Measurements from ENCODE around the gene TGFB2.

The TGFB2 gene

DNA sequence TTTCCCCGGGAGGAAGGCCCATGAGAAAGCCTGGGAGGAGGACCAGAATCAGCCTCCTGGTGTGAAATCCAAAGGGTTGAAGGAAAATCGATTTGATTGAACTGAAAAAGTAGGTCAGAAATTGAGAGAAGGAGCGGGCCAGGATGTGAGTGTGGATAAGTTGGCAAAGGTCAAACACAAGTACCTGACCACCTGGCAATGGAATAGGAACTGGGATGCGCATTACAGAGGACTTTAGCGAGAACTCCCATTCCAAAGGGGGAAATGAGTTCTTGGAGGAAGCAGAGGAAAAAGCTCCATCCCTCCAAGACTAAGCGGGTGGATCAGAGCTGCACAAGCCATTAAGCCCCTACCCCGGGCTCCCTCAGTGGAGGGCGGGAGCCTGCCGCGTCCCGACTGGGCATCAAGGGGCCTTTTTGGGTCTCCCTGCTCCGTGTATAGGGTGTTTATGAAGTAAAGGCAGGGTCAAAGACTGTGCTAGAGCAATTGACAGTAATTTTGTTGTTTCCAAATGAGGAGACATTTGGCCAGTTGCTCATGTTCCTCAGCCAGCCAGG, 56.4 kb downstream of the TGFB2 start:
- no peak for DNase-seq
- no peak for TF ChIP-seq GATA1 (IDR thresholded peaks at IDR 0.05; ENCODE audit: low read depth, low read length)
- no peak for TF ChIP-seq POLR2A (IDR thresholded peaks at IDR 0.05; ENCODE audit: low read length)

DNA sequence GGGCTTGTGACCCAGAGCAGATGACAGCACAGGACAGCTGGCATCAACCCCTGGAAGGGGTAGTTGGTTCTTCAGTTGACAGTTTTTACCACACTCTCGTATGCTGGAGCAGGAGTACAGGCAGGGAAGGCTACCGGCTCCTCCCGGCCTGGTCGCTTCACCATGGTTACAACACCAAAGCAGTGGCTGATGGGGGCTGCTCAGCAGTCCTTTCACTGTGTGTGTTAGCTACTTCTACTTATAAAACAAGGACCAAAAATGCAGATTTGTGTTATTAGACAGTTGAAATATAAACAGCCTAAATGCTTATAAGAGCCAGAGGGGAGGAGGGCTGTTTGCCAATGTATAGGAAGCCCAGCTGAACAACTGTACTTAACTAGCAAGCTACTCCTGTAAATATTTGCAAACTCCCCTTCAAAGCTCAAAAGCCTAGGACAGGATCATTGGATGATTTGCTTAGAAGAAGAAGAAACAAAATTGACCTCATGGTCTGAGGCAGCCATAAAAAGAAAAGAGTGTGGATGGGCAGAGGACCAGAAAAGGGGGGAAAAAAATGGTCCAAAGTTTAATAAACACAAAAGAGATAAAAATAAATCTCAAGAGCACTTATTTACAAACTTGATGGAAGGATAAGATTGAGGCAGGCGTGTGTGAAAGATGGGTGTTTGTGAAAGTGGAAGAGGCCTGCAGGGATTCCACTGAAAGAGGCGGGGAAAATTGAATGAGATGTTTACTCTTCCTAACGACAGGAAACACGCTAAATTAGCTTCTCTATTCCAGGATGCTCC, 57.1 kb downstream of the TGFB2 start:
- DNase-seq = no peak
- no peak for TF ChIP-seq POLR2A (IDR thresholded peaks at IDR 0.05; ENCODE audit: low read length)
- no peak for TF ChIP-seq GATA1 (IDR thresholded peaks at IDR 0.05; ENCODE audit: low read depth, low read length)

DNA sequence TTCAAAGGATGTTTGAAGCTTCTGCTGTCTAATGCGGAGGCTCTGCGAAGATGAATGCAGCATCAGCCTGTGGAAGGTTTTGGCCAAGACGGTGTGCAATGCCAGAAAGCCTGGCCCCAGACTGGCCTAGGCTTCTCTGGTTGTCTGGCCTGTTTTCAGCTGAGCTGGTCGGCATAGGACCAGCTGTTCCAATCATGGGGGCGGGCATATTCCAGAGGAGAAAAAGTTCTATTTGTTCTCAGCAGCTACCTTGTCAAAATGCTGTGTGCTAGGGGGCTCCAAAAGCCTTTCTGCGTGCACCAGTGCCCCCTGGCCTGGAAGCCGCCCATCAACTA, 57.6 kb downstream of the TGFB2 start:
- no peak for DNase-seq
- TF ChIP-seq POLR2A (IDR thresholded peaks at IDR 0.05; ENCODE audit: low read length) (no peak), GATA1 (IDR thresholded peaks at IDR 0.05; ENCODE audit: low read depth, low read length) (no peak)

DNA sequence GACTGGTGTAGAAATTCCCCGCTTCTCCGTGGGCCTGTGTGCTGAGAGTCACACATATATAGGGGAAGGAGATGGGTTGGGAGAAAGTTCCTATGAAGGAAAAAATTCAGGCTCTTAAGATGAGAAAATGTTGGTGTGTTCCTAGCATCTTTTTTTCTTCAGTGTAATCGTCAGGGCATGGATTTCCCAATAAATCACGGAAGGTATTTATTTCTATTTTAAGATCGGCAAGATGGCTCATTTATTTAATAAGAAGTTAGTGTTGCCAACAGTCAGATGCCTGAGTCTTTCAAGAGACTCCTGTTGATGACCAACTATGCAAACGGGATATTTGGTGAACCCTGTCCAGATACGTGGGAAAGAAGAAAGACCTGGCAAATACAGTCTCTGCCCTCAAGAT, 58.2 kb downstream of the TGFB2 start:
- TF ChIP-seq GATA1 (IDR thresholded peaks at IDR 0.05; ENCODE audit: low read depth, low read length) (no peak), POLR2A (IDR thresholded peaks at IDR 0.05; ENCODE audit: low read length) (no peak)
- no peak for DNase-seq

DNA sequence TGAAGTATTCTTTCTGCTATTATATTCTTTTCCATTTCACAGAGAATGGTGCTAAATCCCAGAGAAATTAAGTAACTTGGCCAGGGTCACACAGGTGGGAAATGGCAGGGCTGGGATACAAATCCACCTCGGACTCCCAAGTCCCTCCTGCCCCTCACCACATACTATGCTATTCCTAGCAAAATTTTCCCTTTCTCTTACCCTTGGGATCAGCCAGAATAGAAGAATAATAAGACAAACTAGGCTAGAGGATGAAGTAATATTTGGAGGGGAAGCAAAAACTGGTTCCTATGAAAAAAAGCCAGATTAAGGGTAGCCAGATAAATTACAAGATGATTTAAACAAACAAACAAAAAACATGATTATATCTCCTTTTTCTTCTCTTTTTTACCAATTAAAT, 62.5 kb downstream of the TGFB2 start:
- no peak for DNase-seq
- TF ChIP-seq POLR2A (IDR thresholded peaks at IDR 0.05; ENCODE audit: low read length) = no peak
- no peak for TF ChIP-seq GATA1 (IDR thresholded peaks at IDR 0.05; ENCODE audit: low read depth, low read length)

DNA sequence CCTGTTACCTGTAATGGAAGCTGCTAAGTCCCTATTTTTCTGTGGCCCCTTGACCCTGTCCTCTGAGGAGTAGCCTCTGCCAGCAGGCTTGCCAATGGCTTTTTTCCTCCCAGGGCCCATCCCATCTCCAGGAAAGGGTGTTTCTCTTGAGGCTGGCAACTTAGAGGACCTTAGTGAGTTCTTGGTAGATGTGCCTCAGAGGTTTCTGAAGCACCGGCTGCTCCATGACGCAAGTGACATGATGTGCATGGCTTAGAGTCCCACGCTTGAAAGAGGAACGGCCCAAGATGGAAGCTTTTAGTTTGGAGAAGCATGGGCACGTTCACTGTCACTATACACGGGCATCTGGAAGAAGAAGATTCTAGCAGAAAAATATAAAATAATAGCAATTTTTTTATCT, 63.0 kb downstream of the TGFB2 start:
- no peak for DNase-seq
- TF ChIP-seq POLR2A (IDR thresholded peaks at IDR 0.05; ENCODE audit: low read length) (no peak), GATA1 (IDR thresholded peaks at IDR 0.05; ENCODE audit: low read depth, low read length) (no peak)

DNA sequence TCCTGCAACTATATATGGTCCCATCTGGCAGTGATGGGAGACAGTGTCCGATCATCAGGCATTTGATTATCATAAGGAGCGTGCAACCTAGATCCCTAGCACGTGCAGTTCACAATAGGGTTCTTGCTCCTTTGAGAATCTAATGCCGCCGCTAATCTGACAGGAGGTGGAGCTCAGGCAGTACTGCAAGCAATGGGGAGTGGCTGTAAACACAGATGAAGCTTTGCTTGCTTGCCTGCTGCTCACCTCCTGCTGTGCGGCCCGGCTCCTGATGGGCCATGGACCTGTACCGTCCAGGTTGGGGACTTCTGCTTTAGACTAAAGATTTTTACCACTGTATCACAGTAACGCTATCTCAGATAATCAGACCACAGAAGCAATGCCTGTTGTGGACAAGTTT, 63.8 kb downstream of the TGFB2 start:
- no peak for TF ChIP-seq POLR2A (IDR thresholded peaks at IDR 0.05; ENCODE audit: low read length)
- DNase-seq = no peak

DNA sequence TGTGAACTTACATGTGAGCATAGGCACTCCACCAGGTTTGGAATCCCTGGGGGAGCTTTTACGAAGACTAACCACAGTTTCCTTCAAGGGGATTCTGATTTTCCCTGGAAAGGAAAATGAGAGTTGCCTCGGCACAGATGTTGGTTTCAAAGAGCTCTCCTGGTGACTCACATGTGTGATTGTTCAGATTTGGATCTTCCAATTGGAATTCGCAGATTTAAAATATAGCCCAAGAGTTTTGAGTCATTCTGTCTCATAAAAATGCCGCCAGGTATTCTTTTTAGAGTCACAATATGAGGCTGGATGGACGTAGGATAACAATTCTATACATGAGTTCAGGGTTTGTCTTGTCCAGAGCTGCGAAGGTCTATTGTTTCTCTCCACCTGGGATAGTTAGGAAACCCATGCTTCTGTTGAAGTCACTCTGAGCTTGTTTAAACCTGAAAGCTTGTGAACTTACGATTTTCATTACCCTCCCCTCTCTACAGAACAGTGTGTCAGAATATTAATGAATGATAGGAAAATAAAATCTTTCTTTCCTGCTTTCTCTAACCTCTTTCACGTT, 64.9 kb downstream of the TGFB2 start:
- no peak for TF ChIP-seq POLR2A (IDR thresholded peaks at IDR 0.05; ENCODE audit: low read length)
- TF ChIP-seq GATA1 (IDR thresholded peaks at IDR 0.05; ENCODE audit: low read depth, low read length) = no peak
- DNase-seq = no peak

DNA sequence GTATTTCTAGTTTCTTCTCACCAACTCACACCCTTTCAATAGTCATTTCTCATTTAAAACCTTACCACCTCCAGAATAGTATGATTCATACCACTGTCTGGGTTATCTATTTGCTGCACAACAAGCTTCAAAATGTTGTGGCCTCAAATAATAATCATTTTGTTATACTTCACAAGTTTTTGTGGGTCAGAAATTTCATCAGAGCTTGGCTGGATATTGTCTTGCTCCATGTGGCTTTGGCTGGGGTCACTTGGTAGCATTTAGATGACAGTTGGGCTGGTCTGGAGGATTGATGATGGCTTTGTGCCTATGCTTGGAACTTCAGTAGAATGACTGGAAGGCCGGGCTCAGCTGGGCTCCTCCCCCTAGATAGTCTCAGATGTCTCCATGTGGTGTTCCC, 66.0 kb downstream of the TGFB2 start:
- DNase-seq = no peak
- TF ChIP-seq GATA1 (IDR thresholded peaks at IDR 0.05; ENCODE audit: low read depth, low read length) = no peak
- TF ChIP-seq POLR2A (IDR thresholded peaks at IDR 0.05; ENCODE audit: low read length) = no peak

DNA sequence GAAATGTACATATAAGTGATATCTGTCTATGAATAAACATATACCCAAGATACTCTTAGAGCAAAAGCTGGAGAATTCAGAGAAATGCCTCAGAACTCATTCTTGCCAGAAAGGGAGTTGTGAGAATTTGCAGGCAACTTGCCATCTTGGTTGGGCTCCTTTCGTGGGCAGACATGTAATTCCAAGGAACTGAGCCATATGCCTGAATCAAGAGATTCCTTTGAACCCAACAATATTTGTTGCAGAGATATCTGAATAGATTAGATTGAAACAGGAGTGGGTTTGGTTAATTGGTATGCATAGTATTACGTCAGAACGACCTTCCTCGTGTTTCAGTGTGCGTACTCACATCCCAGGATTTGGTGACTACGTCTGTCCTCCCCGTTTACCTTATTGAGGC, 67.0 kb downstream of the TGFB2 start:
- no peak for DNase-seq
- no peak for TF ChIP-seq POLR2A (IDR thresholded peaks at IDR 0.05; ENCODE audit: low read length)
- TF ChIP-seq GATA1 (IDR thresholded peaks at IDR 0.05; ENCODE audit: low read depth, low read length) = no peak

DNA sequence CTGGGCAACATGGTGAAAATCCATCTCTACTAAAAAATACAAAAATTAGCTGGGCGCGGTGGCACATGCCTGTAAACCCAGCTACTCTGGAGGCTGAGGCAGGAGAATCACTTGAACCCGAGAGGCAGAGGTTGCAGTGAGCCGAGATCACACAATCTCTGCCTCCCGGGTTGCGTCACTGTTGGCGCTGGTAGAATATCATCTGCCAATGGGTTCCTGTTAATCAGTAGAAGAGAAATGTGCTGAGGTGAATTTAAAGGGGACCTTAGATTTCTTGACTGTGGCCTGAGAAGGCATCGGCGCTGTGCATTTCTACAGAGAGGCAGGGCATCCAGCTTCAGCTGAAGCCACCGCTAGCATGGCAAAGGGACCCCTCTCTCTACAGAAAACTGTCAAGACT, 68.0 kb downstream of the TGFB2 start:
- no peak for DNase-seq
- TF ChIP-seq POLR2A (IDR thresholded peaks at IDR 0.05; ENCODE audit: low read length) = no peak
- TF ChIP-seq GATA1 (IDR thresholded peaks at IDR 0.05; ENCODE audit: low read depth, low read length) = no peak

DNA sequence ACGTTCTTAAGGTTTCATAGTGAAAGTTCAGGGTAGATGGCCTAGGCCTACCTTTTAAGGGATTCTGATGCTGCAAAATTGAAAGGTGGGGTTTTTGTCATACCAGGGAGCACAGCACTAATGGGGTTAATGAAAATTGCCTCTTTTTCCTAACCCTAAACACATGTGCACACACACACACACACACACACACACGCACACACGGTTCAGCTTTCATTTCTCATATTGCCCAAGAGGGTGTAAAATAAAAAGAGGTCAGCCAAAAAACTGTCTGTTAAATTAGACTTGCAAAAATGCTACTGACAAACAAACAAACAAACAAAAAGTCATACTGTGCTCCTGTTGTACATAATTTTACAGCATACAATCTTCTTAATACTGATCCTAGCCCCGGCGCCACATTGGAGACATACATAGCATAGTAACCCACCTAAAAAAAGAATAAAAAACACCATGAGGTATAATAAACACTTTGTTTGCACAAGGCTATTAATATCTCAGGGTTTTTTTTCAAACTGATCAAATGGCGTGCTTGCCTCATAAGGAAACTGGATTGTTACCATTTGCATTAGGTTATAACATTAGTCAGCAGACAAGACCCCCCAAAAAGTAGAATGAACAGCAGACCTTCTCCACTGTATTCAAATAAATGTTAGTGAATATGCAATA, 69.1 kb downstream of the TGFB2 start:
- TF ChIP-seq GATA1 (IDR thresholded peaks at IDR 0.05; ENCODE audit: low read depth, low read length) (no peak), POLR2A (IDR thresholded peaks at IDR 0.05; ENCODE audit: low read length) (no peak)
- no peak for DNase-seq

DNA sequence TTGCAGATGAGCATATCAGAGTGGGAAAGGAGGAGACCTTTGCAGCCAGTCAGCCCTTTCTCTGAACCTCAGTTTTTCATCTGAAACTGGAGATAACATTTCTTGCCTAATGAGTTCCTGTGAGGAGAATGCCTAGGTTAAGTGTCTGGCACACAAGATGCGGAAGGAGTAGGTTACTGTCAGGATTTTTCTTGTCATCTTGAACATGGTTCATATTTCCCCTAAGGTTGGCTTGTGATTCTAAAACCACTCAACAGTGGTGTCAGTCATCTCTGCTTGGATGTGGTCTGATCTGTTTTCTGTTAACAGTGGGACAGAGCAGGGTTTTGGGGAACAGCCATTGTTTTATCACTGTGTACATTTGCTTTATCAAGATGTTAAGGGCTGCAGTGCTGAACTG, 70.6 kb downstream of the TGFB2 start:
- no peak for TF ChIP-seq POLR2A (IDR thresholded peaks at IDR 0.05; ENCODE audit: low read length)
- no peak for TF ChIP-seq GATA1 (IDR thresholded peaks at IDR 0.05; ENCODE audit: low read depth, low read length)
- DNase-seq = no peak

DNA sequence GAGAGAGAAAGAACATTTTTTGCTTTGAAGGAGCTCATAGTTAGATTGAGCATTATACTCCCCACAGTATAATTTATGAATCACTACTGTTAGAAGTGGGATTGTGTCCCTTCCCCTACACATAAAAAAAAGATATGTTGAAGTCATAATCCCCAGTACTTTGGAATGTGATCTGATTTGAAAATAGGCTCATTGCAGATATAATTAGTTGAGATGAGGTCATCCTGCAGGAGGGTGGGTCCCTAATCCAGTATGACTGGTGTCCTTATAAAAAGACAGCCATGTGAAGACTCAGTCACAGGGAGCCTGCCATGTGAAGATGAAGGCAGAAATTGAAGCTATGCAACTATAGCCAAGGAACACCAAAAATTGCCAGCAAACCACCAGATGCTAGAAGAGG, 76.4 kb downstream of the TGFB2 start:
- DNase-seq = no peak
- TF ChIP-seq GATA1 (IDR thresholded peaks at IDR 0.05; ENCODE audit: low read depth, low read length) = no peak
- TF ChIP-seq POLR2A (IDR thresholded peaks at IDR 0.05; ENCODE audit: low read length) = no peak

DNA sequence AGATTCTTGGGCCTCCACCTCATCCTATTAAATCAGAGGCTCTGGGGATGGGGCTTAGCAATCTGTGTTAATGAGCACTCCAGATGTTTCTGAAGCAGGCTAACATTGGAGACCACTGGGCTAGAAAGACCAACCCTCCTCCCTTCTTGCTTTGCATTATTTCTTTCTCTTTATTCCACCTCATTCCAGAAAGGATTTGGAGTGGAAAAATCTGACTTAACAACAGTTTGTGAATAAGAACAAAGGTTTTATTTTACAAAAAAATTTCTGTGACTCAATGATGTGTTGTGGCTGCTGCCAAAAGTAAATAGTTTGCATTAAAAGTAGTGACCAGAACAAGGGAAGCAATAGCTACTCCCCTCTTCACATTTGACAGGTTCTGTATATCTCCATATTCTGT, 79.4 kb downstream of the TGFB2 start:
- DNase-seq = no peak
- TF ChIP-seq POLR2A (IDR thresholded peaks at IDR 0.05; ENCODE audit: low read length) = no peak

Data from erythroblast (primary cell).